IPS-15b (cell line): Measurements from ENCODE around the gene CRYGD.
"Not testable (repeated sequence)": the region's sequence is repeated elsewhere in the genome, so short reads cannot be mapped to it uniquely, and the experiment has no call there.

Experiments used
- H3K27me3 ChIP-seq: one replicate; pipeline ENCODE4 v1.6.1; 2013; ENCODE audit warnings: low read length; ENCODE audit not compliant: control insufficient read depth, insufficient read depth
- H3K36me3 ChIP-seq: one replicate; pipeline ENCODE4 v1.6.1; 2013; ENCODE audit warnings: low read length; ENCODE audit not compliant: control insufficient read depth, insufficient read depth
- H3K4me1 ChIP-seq: one replicate; pipeline ENCODE4 v1.6.1; 2013; ENCODE audit warnings: mild to moderate bottlenecking, low read length; ENCODE audit not compliant: control insufficient read depth, insufficient read depth
- H3K4me3 ChIP-seq: one replicate; pipeline ENCODE4 v1.5.1; 2013; ENCODE audit warnings: low read depth, low read length
- H3K9ac ChIP-seq: one replicate; pipeline ENCODE4 v1.6.1; 2013; ENCODE audit warnings: low read depth, mild to moderate bottlenecking, low read length
- H3K9me3 ChIP-seq: one replicate; pipeline ENCODE4 v1.6.1; 2013; ENCODE audit warnings: mild to moderate bottlenecking, low read length; ENCODE audit not compliant: control insufficient read depth, insufficient read depth

CRYGD gene

DNA sequence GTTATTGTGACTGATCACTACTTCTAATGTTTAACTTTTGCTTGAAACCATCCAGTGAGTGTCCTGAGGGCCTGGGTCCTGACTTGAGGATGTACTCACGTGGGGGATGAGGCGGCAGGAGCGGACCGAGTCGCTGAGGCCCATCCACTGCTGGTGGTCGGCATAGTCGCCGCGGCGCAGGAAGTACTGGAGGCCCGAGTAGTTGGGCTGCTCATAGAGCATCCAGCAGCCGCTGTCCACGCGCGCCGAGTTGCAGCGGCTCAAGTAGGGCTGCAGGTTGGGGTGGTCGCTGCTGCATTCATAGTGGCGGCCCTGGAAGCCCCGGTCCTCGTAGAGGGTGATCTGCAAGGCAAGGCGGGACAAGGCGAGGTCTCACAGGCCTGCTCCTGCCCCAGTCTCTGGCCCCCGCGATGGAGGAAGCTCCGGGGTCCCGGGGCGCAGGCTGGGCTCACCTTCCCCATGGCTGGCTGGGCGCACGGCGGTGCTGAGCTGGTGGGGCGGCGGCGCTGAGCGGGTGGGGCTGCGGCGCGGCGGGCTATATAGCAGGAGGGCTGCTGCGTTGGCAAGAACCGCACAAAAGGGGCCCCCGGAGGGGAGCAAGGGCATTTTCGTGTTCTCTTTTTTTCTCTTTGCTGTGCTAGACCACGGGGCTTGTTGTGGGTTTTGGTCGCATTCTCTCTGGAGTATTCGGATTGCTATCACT lies at the start of gene CRYGD:
Gene CRYGD (minus strand): TSS at position 512 of the 703 bp plus-strand sequence. CDS start 51 bp downstream, at position 461.
- not testable (repeated sequence) for H3K36me3 ChIP-seq, H3K9me3 ChIP-seq, H3K9ac ChIP-seq, H3K27me3 ChIP-seq, H3K4me1 ChIP-seq
- peak within 1 kb of the TSS; percentile 45 for H3K4me3 ChIP-seq

DNA sequence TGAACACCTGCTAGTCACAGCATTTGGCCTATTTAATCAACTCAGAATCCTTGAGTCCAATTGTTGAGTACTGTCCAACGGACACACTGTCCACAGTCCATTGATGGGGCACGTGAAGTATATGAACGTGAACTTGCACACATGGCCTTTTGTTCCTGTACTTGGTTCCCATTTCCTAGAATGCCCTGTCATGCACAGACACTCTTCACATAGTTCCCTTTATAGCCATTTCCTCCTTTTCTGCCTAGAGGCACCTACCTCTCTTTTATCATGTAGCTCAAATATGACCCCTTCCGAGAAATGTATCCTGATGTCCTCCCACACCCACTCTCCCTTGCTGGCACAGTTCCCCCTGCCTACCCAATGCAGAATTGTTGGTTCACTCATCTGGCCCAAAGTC lies 47.8 kb upstream of the CRYGD start:
- no peaks in the 10 kb centered on the region for H3K4me1 ChIP-seq
- H3K27me3 ChIP-seq = no peaks in the 10 kb centered on the region
- no peak overlapping the region for H3K4me3 ChIP-seq
- no peak overlapping the region for H3K9ac ChIP-seq
- H3K9me3 ChIP-seq = no peaks in the 10 kb centered on the region
- H3K36me3 ChIP-seq = no peaks in the 10 kb centered on the region

DNA sequence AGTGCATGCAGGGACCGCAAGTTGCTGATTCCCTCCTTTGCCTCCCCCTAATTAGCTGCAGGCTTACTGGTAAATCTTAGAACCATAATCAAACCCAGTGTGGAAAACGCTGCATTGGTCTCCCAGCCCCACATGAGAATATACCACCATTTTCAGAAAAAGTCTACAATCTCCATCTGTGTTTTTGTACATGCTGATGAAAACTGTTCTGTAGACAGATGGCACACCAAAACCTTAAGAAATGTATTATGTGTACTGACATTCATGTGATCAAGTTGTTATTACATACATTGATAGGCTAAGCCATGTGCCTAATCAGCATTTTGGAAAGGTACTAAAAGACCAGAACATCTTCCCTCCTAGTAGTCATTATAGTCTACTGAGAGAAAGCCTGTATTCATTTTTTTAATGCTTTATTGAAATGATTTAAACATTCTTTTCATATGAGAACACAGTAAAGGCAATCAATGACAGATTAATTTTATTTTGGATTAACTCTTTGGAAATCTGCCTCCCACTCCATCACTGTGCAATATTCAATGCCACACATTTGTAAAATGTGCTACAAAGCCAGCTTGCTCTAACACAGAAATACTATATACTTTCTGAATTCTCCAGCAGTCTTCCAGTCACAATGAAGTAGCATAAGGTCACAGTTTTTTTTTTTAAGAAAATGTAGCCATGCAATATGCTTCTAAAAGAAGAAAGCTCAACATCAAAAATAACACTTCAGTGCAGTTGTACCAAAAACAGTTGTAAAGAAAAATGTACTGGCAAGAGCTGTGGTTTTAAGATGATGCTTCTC lies 40.8 kb upstream of the CRYGD start:
- Histone ChIP-seq H3K4me1 (no peaks in the 10 kb centered on the region), H3K9ac (no peak overlapping the region), H3K9me3 (no peaks in the 10 kb centered on the region), H3K36me3 (no peaks in the 10 kb centered on the region), H3K4me3 (no peak overlapping the region), H3K27me3 (no peaks in the 10 kb centered on the region)

DNA sequence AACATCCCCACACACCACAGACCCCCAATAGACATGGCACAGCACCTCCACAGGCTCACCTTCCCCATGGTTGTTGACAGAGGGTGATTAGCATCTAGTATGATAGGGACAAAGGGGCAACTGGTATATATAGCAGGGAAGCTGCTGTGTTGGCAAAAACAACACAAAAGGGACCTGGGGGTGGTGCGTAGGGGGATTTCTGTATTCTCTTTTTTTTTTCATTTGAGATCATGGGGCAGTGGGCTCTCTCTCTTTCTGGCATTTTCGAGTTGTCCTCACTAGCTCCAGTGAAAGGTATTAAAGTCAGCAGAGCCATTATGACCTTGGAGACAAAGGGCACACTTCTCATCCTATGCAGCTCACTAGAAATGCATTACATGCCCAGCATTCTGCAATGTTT lies 39.2 kb upstream of the CRYGD start, which contains the start of gene CRYGA:
Gene CRYGA (minus strand): TSS at position 101 of the 400 bp plus-strand sequence. CDS start 33 bp downstream, at position 68.
- Histone ChIP-seq H3K9me3 (no peaks in the 10 kb centered on the region), H3K36me3 (no peaks in the 10 kb centered on the region), H3K27me3 (no peaks in the 10 kb centered on the region), H3K4me1 (no peaks in the 10 kb centered on the region), H3K9ac (no peak within 1 kb of the TSS), H3K4me3 (no peak within 1 kb of the TSS)

DNA sequence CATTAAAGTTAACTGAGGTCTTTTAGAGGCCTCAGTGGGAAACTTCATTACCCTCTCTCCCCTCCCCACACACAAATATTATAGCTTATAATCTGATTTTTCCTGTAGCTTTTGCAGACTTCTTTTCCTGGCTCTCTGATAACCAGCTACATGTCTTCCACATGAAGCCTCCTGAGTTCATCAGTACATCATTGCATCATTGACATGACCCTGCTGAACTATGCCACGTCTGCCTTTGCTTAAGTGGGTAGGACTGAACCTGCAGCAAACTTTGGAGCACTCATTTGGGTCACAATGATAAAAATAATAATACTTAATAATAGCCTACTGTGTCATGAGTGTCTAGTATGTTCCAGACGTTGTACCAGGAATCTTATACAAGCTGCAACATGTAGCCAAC lies 32.1 kb upstream of the CRYGD start:
- Histone ChIP-seq H3K9me3 (no peaks in the 10 kb centered on the region), H3K4me3 (no peak overlapping the region), H3K4me1 (no peaks in the 10 kb centered on the region), H3K27me3 (no peaks in the 10 kb centered on the region), H3K36me3 (no peaks in the 10 kb centered on the region), H3K9ac (no peak overlapping the region)

DNA sequence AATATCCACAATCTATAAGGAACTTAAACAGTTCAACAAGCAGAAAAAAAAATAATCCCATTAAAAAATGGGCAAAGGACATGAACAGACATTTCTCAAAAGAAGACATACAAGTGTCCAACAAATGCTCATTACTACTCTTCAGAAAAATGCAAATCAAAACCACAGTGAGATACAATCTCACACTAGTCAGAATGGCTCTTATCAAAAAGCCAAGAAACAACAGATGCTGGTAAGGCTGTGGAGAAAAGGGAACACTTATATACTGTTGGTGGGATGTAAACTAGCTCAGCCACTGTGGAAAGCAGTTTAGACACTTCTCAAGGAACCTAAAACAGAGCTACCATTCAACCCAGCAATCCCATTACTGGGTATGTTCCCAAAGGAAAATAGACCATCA lies 28.8 kb upstream of the CRYGD start:
- Histone ChIP-seq H3K27me3 (no peaks in the 10 kb centered on the region), H3K36me3 (no peaks in the 10 kb centered on the region), H3K9me3 (no peaks in the 10 kb centered on the region), H3K9ac (no peak overlapping the region), H3K4me1 (no peaks in the 10 kb centered on the region), H3K4me3 (no peak overlapping the region)

DNA sequence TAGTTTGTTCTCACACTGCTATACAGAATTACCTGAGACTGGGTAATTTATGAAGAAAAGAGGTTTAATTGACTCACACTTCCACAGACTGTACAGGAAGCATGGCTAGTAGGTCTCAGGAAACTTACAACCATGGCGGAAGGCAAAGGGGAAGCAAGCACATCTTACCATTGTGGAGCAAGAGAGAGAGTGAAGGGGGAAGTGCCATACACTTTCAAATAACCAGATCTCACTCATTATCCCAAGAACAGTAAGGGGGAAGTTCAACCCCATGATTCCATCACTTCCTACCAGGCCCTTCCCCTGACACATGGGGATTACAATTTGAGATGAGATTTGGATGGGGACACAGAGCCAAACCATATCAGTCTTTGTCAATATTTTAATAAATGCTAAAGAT lies 26.6 kb upstream of the CRYGD start:
- H3K27me3 ChIP-seq = no peaks in the 10 kb centered on the region
- no peak overlapping the region for H3K4me3 ChIP-seq
- H3K9ac ChIP-seq = no peak overlapping the region
- H3K9me3 ChIP-seq = no peaks in the 10 kb centered on the region
- H3K4me1 ChIP-seq = no peaks in the 10 kb centered on the region
- no peaks in the 10 kb centered on the region for H3K36me3 ChIP-seq

DNA sequence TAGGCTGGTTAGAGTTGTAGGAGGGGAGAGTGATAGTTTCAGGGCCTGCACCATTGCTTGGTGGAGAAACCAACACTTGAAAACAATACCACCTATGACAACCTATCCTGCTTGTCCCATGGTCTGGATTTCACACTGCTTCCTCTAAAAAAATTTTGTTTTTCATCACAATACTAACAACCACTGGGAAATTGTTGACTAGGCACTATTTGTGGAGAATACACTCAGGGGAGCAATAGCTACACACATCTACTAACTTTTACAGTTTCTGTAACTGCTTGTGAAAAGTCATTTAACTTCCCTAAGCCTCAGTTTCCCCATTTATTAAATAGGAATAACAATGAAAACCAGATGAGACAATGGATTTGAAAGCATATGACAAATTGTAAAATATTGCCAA lies 25.8 kb upstream of the CRYGD start:
- no peaks in the 10 kb centered on the region for H3K36me3 ChIP-seq
- no peak overlapping the region for H3K9ac ChIP-seq
- H3K9me3 ChIP-seq = no peaks in the 10 kb centered on the region
- no peaks in the 10 kb centered on the region for H3K27me3 ChIP-seq
- H3K4me3 ChIP-seq = no peak overlapping the region
- no peaks in the 10 kb centered on the region for H3K4me1 ChIP-seq

DNA sequence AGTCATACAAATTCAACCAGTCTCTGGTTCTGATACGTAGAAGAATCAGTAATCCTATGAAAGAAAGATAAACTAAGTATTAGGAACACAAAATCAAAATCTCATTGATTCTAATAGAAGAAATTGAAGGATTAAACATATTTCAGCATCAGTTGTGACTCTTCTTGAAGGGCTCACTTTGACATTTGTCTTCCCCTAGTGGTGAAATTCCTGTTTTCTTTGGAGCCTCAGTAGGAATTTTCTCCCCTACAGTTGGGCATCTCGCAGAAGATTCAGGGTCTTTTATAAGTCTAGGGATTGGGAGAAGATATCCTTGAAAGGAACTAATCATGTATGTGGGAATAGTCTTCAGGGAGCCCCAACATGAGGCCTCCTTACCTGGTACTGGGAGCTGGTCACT lies 24.5 kb upstream of the CRYGD start:
- Histone ChIP-seq H3K27me3 (no peaks in the 10 kb centered on the region), H3K36me3 (no peaks in the 10 kb centered on the region), H3K4me1 (no peaks in the 10 kb centered on the region), H3K9me3 (no peaks in the 10 kb centered on the region), H3K4me3 (no peak overlapping the region), H3K9ac (no peak overlapping the region)

DNA sequence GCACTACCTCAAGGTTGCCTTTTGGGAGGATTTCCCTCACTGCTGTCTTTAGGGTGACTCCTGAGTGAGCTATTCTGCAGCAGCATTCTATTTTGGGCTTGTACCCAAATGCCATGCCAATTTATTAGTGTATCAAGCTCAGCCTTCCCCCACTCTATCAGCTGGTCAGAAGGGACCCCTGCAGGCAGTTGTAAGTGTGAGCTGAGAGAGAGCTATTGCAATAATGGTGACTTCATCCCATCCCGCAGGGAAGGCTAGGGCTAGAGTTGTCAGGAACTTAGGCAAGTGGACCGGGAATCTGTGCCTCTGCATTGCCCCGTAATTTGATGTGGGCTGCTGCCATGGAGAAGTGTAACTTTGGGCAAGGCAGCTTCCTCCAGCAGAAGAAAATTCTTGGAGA lies 23.4 kb upstream of the CRYGD start:
- Histone ChIP-seq H3K9ac (no peak overlapping the region), H3K27me3 (no peaks in the 10 kb centered on the region), H3K9me3 (no peaks in the 10 kb centered on the region), H3K4me3 (no peak overlapping the region), H3K36me3 (no peaks in the 10 kb centered on the region), H3K4me1 (no peaks in the 10 kb centered on the region)

DNA sequence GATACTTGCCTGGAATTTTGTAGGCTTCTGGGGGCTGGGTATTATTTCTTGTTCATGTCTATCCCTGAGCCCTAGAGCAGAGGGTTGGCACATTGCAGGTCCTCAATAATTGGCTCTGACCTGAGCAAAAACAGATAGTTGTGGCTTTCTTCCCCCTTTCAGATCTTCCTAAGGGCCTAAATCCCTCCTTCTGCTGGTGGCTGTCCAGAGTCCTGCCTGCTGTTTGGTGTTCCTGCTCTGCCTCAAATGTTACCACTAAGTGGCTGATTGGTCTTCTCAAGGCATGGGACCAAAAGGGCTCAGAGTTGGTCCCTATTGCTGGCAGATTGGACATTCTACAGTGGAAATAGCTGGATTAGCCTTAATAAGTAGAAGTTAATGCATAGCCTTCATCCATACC lies 22.7 kb upstream of the CRYGD start:
- H3K36me3 ChIP-seq = no peaks in the 10 kb centered on the region
- no peaks in the 10 kb centered on the region for H3K27me3 ChIP-seq
- H3K4me3 ChIP-seq = no peak overlapping the region
- H3K9ac ChIP-seq = no peak overlapping the region
- no peaks in the 10 kb centered on the region for H3K4me1 ChIP-seq
- no peaks in the 10 kb centered on the region for H3K9me3 ChIP-seq

DNA sequence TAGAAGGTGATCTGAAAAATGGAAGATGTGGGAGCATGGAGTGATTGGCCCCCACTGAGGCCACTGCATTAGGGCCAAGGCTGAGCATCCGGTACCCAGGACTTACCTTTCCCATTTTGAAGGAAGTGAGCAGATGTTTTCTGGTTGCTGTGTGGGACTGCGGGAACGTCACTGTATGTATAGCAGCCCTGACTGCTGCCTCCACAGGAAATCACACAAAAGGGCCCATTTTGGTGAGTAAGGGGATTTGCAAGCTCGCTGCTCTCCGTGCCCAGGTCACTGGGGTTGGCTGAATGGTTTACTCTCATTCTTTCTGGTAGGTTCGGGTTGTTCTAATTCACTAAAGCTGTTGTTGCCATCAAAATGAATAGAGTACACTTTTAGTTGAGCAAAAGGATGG lies 21.7 kb upstream of the CRYGD start, which contains the start of gene CRYGB:
Gene CRYGB (minus strand): TSS at position 153 of the 400 bp plus-strand sequence. CDS start 38 bp downstream, at position 115.
- no peak within 1 kb of the TSS for H3K9ac ChIP-seq
- H3K4me3 ChIP-seq = no peak within 1 kb of the TSS
- no peaks in the 10 kb centered on the region for H3K36me3 ChIP-seq
- no peaks in the 10 kb centered on the region for H3K4me1 ChIP-seq
- H3K27me3 ChIP-seq = no peaks in the 10 kb centered on the region
- no peaks in the 10 kb centered on the region for H3K9me3 ChIP-seq
